Stimulated activated naive B cell treated with anti-CD40 and anti-IgM and Interleukin-4, amounts not matched to agents 10 μg/mL and 1 μg/mL and 100 μg/mL, for 72 hours (primary cell): ENCODE results near the gene RBFOX1.

Experiments used
- ATAC-seq, 2 donors: fragments of 150-1000 bp; cut with Tn5 transposase; replicated peaks; 2 replicates each; pipeline ENCODE4 v1.10.0; 2021; ENCODE audit warnings: moderate library complexity in 1 of 2
- DNase-seq: peaks from one replicate; pipeline ENCODE4 v3.0.0; 2021
- H3K27ac Mint-ChIP-seq: one replicate; pipeline ENCODE4 v1.8.0; 2022; ENCODE audit warnings: mild to moderate bottlenecking, mixed read lengths
- H3K27me3 Mint-ChIP-seq, 2 donors: one replicate each; pipeline ENCODE4 v1.8.0; 2022; ENCODE audit warnings: mixed read lengths in 2 of 2
- H3K36me3 Mint-ChIP-seq, 2 donors: one replicate each; pipeline ENCODE4 v1.8.0; 2022; ENCODE audit warnings: mixed read lengths in 2 of 2, mild to moderate bottlenecking in 1 of 2
- H3K4me1 Mint-ChIP-seq, 2 donors: one replicate each; pipeline ENCODE4 v1.8.0; 2022; ENCODE audit warnings: mixed read lengths in 2 of 2, mild to moderate bottlenecking in 1 of 2
- H3K4me3 Mint-ChIP-seq, 2 donors: one replicate each; pipeline ENCODE4 v1.8.0; 2022; ENCODE audit warnings: mild to moderate bottlenecking in 2 of 2, mixed read lengths in 2 of 2, moderate library complexity in 1 of 2
- H3K9me3 Mint-ChIP-seq, 2 donors: one replicate each; pipeline ENCODE4 v1.8.0; 2022; ENCODE audit warnings: mixed read lengths in 2 of 2, mild to moderate bottlenecking in 1 of 2

RBFOX1 gene

DNA sequence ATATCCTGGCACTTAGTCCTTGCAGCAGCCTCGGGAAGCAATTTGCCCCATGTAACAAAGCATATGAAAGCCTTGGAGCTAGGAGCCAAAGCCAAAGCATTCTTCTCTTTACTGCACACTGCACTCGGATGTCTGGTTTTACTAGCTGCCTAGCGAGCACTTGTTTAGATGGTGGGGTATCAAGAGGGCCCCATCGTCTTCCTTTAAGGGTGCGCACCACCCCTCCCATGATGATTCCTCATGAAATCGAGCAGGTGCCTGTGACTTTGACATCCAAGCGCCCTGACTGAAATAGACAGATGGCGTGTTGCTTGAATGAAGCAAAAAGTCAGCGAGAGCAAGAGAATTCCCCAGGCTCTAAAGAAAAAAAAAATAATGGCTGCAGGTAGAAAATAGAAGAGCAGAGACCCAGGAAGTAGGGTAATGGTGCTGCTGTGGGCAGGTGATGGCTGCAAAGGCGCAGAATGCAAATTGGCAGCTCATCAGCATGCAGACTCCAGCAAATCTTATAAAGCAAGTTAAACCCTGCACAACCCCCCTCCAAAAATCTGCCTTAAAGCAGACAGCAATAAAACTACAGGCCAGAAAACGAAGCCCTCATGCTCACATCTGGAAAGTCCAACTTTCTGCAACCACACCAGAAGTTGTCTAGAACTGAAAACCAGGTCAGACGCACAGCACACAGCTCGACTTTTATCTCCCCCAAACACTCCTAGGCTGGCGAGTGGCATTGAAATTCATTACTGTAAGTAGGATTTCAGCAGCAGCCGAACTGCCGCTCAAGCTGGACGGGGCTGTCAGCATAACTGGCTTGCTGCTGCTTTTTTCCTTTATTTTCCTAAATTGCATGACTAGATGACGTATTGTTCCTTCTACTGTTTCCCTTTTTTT is 384.3 kb downstream of the RBFOX1 start:
- no peaks in the 10 kb centered on the region for H3K9me3 Mint-ChIP-seq
- no peak overlapping the region for H3K27ac Mint-ChIP-seq
- ATAC-seq (no peak), DNase-seq (no peak)
- no peaks in the 10 kb centered on the region for H3K4me1 Mint-ChIP-seq
- no peaks in the 10 kb centered on the region for H3K36me3 Mint-ChIP-seq
- no peaks in the 10 kb centered on the region for H3K27me3 Mint-ChIP-seq
- no peak overlapping the region for H3K4me3 Mint-ChIP-seq

GRCh38 chr16:7722761-7723160 is 390.1 kb downstream of the RBFOX1 start:
- DNase-seq (no peak), ATAC-seq (no peak)
- Mint-ChIP-seq H3K4me3 (no peak overlapping the region), H3K27ac (no peak overlapping the region), H3K27me3 (no peaks in the 10 kb centered on the region), H3K9me3 (peaks cover 0 to 1% of the 10 kb centered on the region in 2 donors), H3K4me1 (no peaks in the 10 kb centered on the region), H3K36me3 (no peaks in the 10 kb centered on the region)

- Mint-ChIP-seq H3K27me3 (no peaks in the 10 kb centered on the region), H3K27ac (no peak overlapping the region), H3K4me3 (no peak overlapping the region), H3K4me1 (no peaks in the 10 kb centered on the region), H3K36me3 (no peaks in the 10 kb centered on the region), H3K9me3 (peaks cover 1 to 4% of the 10 kb centered on the region in 2 donors)
- ATAC-seq (no peak), DNase-seq (no peak)
Observed at GRCh38 chr16:7731141-7731540, 398.5 kb downstream of the RBFOX1 start.

DNA sequence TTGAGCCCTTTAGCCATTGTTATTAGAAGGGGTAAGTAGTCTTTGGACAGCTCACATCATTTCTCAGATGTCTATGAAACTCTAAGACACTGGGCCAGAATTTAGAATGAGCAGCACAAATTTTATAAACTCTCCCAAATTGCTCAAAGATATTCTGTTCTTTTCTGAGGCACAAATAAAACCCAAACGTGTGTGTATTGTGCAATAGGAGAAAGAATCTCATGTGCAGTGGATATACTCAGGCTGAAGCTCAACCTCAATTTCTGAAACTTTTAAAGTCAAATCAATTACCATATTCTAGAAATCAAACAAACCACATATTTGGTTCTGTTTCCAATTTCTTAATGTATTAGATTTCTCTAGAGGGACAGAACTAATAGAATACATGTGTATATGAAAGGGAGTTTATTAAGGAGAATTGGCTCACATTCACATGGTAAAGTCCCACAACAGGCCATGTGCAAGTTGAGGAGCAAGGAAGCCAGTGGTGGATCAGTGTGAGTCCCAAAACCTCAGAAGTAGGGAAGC is 403.6 kb downstream of the RBFOX1 start:
- Mint-ChIP-seq H3K9me3 (peaks cover 0 to 9% of the 10 kb centered on the region in 2 donors), H3K27me3 (no peaks in the 10 kb centered on the region), H3K36me3 (no peaks in the 10 kb centered on the region), H3K4me1 (no peaks in the 10 kb centered on the region), H3K27ac (no peak overlapping the region), H3K4me3 (no peak overlapping the region)
- DNase-seq (no peak), ATAC-seq (no peak)

- DNase-seq = no peak
- H3K36me3 Mint-ChIP-seq = no peaks in the 10 kb centered on the region
- H3K4me3 Mint-ChIP-seq = no peak overlapping the region
- no peaks in the 10 kb centered on the region for H3K27me3 Mint-ChIP-seq
- no peak overlapping the region for H3K27ac Mint-ChIP-seq
- H3K9me3 Mint-ChIP-seq = peaks cover 0 to 12% of the 10 kb centered on the region in 2 donors
- no peak for ATAC-seq
- no peaks in the 10 kb centered on the region for H3K4me1 Mint-ChIP-seq
Observed at GRCh38 chr16:7742626-7743025, 410.0 kb downstream of the RBFOX1 start.

- Mint-ChIP-seq H3K4me3 (no peak overlapping the region), H3K4me1 (no peaks in the 10 kb centered on the region), H3K27me3 (no peaks in the 10 kb centered on the region), H3K9me3 (peaks cover 0 to 8% of the 10 kb centered on the region in 2 donors), H3K27ac (no peak overlapping the region), H3K36me3 (no peaks in the 10 kb centered on the region)
- ATAC-seq (no peak), DNase-seq (no peak)
Observed at GRCh38 chr16:7744546-7745264, 412.1 kb downstream of the RBFOX1 start.

DNA sequence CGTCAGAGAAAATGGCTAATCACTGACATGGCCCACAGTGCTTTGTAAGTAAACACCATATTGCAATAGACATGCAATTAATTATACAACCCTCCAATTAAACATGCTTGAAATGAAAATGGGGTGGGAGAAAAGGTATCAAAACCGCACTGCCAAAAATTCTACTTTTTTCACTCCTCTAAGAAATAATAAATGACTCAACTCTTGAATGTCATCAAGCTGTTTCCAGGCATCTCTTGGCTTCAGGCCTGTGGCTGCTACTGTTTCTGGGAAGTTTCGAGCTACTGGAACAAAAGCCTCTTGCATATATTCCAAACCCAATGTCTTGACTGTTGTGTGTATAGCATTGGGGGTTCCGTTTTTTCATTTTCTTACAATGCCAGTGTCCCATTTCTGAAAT is 412.6 kb downstream of the RBFOX1 start:
- no peaks in the 10 kb centered on the region for H3K36me3 Mint-ChIP-seq
- H3K4me1 Mint-ChIP-seq = no peaks in the 10 kb centered on the region
- no peaks in the 10 kb centered on the region for H3K27me3 Mint-ChIP-seq
- ATAC-seq (no peak), DNase-seq (no peak)
- H3K4me3 Mint-ChIP-seq = no peak overlapping the region
- no peak overlapping the region for H3K27ac Mint-ChIP-seq
- H3K9me3 Mint-ChIP-seq = peaks cover 0 to 8% of the 10 kb centered on the region in 2 donors

DNA sequence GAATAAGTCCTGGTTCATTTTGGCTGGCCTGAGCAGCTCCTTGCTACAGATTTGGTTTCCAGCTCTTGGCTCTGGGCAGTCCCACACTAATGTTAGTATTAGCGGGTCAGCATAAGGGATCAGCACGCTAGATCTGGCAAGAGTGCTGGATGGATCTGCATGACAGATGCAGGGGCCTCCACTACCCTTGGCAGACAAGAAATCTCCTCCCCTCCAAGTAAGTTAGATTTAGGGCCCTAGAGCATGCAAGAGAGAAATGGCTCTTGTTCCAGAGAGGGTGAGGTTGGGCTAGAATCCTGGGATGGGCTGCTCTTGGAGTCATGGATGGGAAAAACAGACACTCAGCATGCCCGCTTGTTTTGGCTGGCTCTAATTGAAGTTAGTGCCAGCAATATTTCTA is 414.3 kb downstream of the RBFOX1 start:
- ATAC-seq (no peak), DNase-seq (no peak)
- Mint-ChIP-seq H3K27ac (no peak overlapping the region), H3K4me1 (no peaks in the 10 kb centered on the region), H3K9me3 (peaks cover 0 to 5% of the 10 kb centered on the region in 2 donors), H3K36me3 (no peaks in the 10 kb centered on the region), H3K4me3 (no peak overlapping the region), H3K27me3 (no peaks in the 10 kb centered on the region)

DNA sequence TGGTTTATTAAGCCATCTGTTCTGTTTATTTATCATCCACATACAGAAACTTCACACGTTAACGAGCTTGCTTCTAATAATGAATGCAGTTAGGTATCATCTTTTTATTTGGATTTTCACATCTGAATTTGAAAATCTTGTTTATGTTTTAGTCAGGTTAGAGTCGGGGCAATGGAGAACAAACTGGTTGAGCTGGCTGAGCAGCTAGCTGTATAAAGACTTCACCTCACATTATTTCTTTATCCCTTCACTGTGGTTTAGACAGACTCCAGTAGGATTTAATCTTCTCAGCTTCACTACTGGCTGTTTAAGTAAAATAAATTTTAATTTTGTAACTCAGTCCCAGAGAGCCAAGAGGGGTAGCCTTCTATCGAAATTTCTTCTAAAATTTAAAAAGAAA is 415.9 kb downstream of the RBFOX1 start:
- ATAC-seq (no peak), DNase-seq (no peak)
- Mint-ChIP-seq H3K9me3 (peaks cover 0 to 3% of the 10 kb centered on the region in 2 donors), H3K27me3 (no peaks in the 10 kb centered on the region), H3K4me3 (no peak overlapping the region), H3K4me1 (no peaks in the 10 kb centered on the region), H3K36me3 (no peaks in the 10 kb centered on the region), H3K27ac (no peak overlapping the region)

- no peaks in the 10 kb centered on the region for H3K27me3 Mint-ChIP-seq
- peaks cover 0 to 2% of the 10 kb centered on the region in 2 donors for H3K9me3 Mint-ChIP-seq
- no peaks in the 10 kb centered on the region for H3K36me3 Mint-ChIP-seq
- ATAC-seq (no peak), DNase-seq (no peak)
- no peak overlapping the region for H3K4me3 Mint-ChIP-seq
- H3K4me1 Mint-ChIP-seq = no peaks in the 10 kb centered on the region
- H3K27ac Mint-ChIP-seq = no peak overlapping the region
Observed at GRCh38 chr16:7755347-7755882, 422.8 kb downstream of the RBFOX1 start.
